ENCODE measurements around the gene TRAP1. TPM values are rescaled to one million over a fixed set of nuclear protein-coding genes. Genes with fewer than 3 reads are reported as not detected.
"Not testable (repeated sequence)": the region's sequence is repeated elsewhere in the genome, so short reads cannot be mapped to it uniquely, and the experiment has no call there.

TRAP1 gene
- total and polyA plus RNA-seq, 2 experiments from 2014 or later: 143 to 228 TPM

DNA sequence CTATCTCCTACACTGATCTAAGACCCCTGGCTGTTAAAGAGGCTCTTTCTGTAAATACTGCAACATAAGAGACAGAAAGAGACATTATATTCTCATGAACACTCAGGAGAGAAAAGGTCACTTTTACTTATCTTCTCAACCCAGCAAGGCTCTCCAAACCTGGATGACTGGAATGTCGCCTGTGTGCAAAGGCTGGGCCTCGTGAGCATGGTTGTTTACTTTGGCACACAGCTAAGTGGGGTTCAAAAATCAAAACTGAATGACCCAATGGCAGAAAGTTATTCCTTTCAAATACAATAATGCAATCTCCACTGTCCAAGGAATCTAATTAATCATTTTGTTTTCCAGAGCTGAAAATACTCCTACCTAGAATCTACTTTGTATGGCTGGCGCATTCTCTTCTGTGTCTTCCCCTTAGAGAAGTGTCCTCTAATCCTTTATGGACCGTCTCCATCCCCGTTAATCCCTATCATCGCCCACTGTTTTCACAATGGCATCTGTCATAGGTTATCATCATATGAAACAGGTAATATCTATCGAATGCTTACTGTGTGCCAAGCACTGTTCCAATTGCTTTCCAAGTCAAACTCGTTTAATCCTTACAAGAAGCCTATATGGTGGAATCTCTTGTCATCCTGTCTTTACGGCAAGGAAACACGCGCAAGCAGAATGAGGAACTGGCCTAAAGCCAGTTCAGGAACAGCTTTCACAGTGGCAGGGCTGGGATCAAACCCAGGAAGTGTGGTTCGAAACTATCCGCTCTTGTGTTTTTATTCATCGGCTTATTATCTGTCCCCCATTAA, 107.2 kb downstream of the TRAP1 start (continued):
- TF ChIP-seq, protein P1, sequence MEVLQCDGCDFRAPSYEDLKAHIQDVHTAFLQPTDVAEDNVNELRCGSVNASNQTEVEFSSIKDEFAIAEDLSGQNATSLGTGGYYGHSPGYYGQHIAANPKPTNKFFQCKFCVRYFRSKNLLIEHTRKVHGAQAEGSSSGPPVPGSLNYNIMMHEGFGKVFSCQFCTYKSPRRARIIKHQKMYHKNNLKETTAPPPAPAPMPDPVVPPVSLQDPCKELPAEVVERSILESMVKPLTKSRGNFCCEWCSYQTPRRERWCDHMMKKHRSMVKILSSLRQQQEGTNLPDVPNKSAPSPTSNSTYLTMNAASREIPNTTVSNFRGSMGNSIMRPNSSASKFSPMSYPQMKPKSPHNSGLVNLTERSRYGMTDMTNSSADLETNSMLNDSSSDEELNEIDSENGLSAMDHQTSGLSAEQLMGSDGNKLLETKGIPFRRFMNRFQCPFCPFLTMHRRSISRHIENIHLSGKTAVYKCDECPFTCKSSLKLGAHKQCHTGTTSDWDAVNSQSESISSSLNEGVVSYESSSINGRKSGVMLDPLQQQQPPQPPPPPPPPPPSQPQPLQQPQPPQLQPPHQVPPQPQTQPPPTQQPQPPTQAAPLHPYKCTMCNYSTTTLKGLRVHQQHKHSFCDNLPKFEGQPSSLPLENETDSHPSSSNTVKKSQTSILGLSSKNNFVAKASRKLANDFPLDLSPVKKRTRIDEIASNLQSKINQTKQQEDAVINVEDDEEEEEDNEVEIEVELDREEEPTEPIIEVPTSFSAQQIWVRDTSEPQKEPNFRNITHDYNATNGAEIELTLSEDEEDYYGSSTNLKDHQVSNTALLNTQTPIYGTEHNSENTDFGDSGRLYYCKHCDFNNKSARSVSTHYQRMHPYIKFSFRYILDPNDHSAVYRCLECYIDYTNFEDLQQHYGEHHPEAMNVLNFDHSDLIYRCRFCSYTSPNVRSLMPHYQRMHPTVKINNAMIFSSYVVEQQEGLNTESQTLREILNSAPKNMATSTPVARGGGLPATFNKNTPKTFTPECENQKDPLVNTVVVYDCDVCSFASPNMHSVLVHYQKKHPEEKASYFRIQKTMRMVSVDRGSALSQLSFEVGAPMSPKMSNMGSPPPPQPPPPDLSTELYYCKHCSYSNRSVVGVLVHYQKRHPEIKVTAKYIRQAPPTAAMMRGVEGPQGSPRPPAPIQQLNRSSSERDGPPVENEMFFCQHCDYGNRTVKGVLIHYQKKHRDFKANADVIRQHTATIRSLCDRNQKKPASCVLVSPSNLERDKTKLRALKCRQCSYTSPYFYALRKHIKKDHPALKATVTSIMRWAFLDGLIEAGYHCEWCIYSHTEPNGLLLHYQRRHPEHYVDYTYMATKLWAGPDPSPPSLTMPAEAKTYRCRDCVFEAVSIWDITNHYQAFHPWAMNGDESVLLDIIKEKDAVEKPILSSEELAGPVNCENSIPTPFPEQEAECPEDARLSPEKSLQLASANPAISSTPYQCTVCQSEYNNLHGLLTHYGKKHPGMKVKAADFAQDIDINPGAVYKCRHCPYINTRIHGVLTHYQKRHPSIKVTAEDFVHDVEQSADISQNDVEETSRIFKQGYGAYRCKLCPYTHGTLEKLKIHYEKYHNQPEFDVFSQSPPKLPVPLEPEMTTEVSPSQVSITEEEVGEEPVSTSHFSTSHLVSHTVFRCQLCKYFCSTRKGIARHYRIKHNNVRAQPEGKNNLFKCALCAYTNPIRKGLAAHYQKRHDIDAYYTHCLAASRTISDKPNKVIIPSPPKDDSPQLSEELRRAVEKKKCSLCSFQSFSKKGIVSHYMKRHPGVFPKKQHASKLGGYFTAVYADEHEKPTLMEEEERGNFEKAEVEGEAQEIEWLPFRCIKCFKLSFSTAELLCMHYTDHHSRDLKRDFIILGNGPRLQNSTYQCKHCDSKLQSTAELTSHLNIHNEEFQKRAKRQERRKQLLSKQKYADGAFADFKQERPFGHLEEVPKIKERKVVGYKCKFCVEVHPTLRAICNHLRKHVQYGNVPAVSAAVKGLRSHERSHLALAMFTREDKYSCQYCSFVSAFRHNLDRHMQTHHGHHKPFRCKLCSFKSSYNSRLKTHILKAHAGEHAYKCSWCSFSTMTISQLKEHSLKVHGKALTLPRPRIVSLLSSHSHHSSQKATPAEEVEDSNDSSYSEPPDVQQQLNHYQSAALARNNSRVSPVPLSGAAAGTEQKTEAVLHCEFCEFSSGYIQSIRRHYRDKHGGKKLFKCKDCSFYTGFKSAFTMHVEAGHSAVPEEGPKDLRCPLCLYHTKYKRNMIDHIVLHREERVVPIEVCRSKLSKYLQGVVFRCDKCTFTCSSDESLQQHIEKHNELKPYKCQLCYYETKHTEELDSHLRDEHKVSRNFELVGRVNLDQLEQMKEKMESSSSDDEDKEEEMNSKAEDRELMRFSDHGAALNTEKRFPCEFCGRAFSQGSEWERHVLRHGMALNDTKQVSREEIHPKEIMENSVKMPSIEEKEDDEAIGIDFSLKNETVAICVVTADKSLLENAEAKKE (CRISPR knock-in tag; IDR thresholded peaks at IDR 0.05): no peak
- TF ChIP-seq, protein P2, sequence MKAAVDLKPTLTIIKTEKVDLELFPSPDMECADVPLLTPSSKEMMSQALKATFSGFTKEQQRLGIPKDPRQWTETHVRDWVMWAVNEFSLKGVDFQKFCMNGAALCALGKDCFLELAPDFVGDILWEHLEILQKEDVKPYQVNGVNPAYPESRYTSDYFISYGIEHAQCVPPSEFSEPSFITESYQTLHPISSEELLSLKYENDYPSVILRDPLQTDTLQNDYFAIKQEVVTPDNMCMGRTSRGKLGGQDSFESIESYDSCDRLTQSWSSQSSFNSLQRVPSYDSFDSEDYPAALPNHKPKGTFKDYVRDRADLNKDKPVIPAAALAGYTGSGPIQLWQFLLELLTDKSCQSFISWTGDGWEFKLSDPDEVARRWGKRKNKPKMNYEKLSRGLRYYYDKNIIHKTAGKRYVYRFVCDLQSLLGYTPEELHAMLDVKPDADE (IDR thresholded peaks at IDR 0.05): no peak
- TF ChIP-seq JUNB (IDR thresholded peaks at IDR 0.05; ENCODE audit: unreplicated experiment): no peak

GRCh38 chr16:3608976-3609375, 108.3 kb downstream of the TRAP1 start:
- not testable (repeated sequence) for H3K4me3 Mint-ChIP-seq; H3K9me3 Mint-ChIP-seq; H3K36me3 ChIP-seq (ENCODE audit: insufficient read depth)

More at GRCh38 chr16:3608976-3609375, 108.3 kb downstream of the TRAP1 start:
- not testable (repeated sequence) for H3K27ac Mint-ChIP-seq; DNase-seq (ENCODE audit: low spot score); H4K20me1 ChIP-seq (replicated peaks; ENCODE audit: insufficient read depth); H3K4me1 ChIP-seq (ENCODE audit: insufficient read depth); H3K9me2 ChIP-seq (ENCODE audit: insufficient read depth); ATAC-seq; H2AFZ ChIP-seq; H3K4me2 ChIP-seq; H3K4me3 ChIP-seq; H3K27me3 ChIP-seq (ENCODE audit: insufficient read depth); H3K27me3 Mint-ChIP-seq (ENCODE audit: insufficient read depth, low read depth, poor library complexity); H3K27ac ChIP-seq (ENCODE audit: low read depth)
- Histone ChIP-seq H3F3A (replicated peaks; ENCODE audit: low read depth) (peaks cover 16% of the 10 kb centered on the region; the same call in 1 of the 2 replicates), H3K79me2 (replicated peaks; ENCODE audit: insufficient read depth) (peaks cover 20% of the 10 kb centered on the region)
- H3K36me3 Mint-ChIP-seq (ENCODE audit: low read depth): peaks cover 19% of the 10 kb centered on the region
- peaks cover 21% of the 10 kb centered on the region for H3K4me1 Mint-ChIP-seq
